Caco-2 (cell line): Measurements from ENCODE around the gene CCDC136. TPM values are rescaled to one million over a fixed set of nuclear protein-coding genes. Genes with fewer than 3 reads are reported as not detected.

Source experiments
- BruUV-seq: library from RNA; stranded (reverse); fragments of 400-500 nt; replicated peaks from 2 replicates; lab custom pipeline; 2021; lab: Mats Ljungman, UMichigan
- CTCF ChIA-PET: fragments of 300-600 bp; sonication (Branson Sonifier 250); formaldehyde crosslinking; loops from one replicate; lab custom pipeline; 2022; ENCODE audit warnings: antibody characterized with exemption; lab: Charles Lee
- POLR2A ChIA-PET: fragments of 300-600 bp; sonication (Branson Sonifier 250); formaldehyde crosslinking; loops from one replicate; lab custom pipeline; 2022; ENCODE audit warnings: antibody characterized with exemption; lab: Charles Lee
- DNase-seq, 2 experiments: peaks; one replicate each; pipeline versions ENCODE4 v3.0.0 to v3.0.0-alpha.2; 2020 to 2022
- H3K27me3 ChIP-seq: replicated peaks from 2 replicates; pipeline ENCODE4 v1.6.0; 2011; ENCODE audit warnings: low read length; ENCODE audit not compliant: control insufficient read depth, insufficient read depth
- H3K36me3 ChIP-seq: 2 replicates; pipeline ENCODE4 v1.5.1; 2011; ENCODE audit warnings: low read length; ENCODE audit not compliant: control insufficient read depth, insufficient read depth
- H3K4me1 ChIP-seq: fragments of 250-450 bp; sonication (Bioruptor Pico); 2 replicates; pipeline ENCODE4 v1.5.1; 2020; ENCODE audit warnings: mild to moderate bottlenecking
- H3K4me3 ChIP-seq: 2 replicates; pipeline ENCODE4 v1.5.1; 2011; ENCODE audit warnings: low read depth, mild to moderate bottlenecking, control low read depth, low read length
- H3K9me3 ChIP-seq: fragments of 250-450 bp; sonication (Bioruptor Pico); 2 replicates; pipeline ENCODE4 v1.5.1; 2020; ENCODE audit warnings: mild to moderate bottlenecking, moderate library complexity
- H3K27ac Mint-ChIP-seq: one replicate; pipeline ENCODE4 v1.8.0; 2022; ENCODE audit warnings: mixed read lengths; ENCODE audit not compliant: unreplicated experiment
- H3K27me3 Mint-ChIP-seq: one replicate; pipeline ENCODE4 v1.8.0; 2022; ENCODE audit warnings: mixed read lengths; ENCODE audit not compliant: insufficient read depth, unreplicated experiment
- H3K36me3 Mint-ChIP-seq: one replicate; pipeline ENCODE4 v1.8.0; 2022; ENCODE audit warnings: mild to moderate bottlenecking, mixed read lengths; ENCODE audit not compliant: insufficient read depth, unreplicated experiment
- H3K4me1 Mint-ChIP-seq: one replicate; pipeline ENCODE4 v1.8.0; 2022; ENCODE audit warnings: low read depth, mixed read lengths; ENCODE audit not compliant: unreplicated experiment
- H3K4me3 Mint-ChIP-seq: one replicate; pipeline ENCODE4 v1.8.0; 2022; ENCODE audit warnings: mild to moderate bottlenecking, moderate library complexity, mixed read lengths; ENCODE audit not compliant: unreplicated experiment
- H3K9me3 Mint-ChIP-seq: one replicate; pipeline ENCODE4 v1.8.0; 2022; ENCODE audit warnings: mixed read lengths; ENCODE audit not compliant: unreplicated experiment
- CTCF ChIP-seq, 2 experiments: fragments of 200-600 bp in 1 of 2; IDR thresholded peaks; 1 replicate in 1 of 2; 2 replicates in 1 of 2; pipeline versions ENCODE4 v1.5.1 to v1.8.0; 2011 to 2022; ENCODE audit warnings: antibody characterized with exemption in 1 of 2, control low read depth in 1 of 2, inconsistent platforms in 1 of 2, low read depth in 1 of 2, low read length in 1 of 2, mild to moderate bottlenecking in 1 of 2, moderate library complexity in 1 of 2; ENCODE audit not compliant: insufficient read depth in 1 of 2, severe bottlenecking in 1 of 2, unreplicated experiment in 1 of 2
- intact Hi-C: fragments of 100-400 bp; cut with micrococcal nuclease; formaldehyde crosslinking; loops from one replicate; pipeline ENCODE4 v1.10.0; 2022; ENCODE audit not compliant: unreplicated experiment
- total RNA-seq: library from RNA; stranded (reverse); gene quantifications from 2 replicates; pipeline ENCODE4 v1.2.3, GENCODE V29; 2022

CCDC136 gene
- total RNA-seq, 1 experiment from 2014 or later, result 10.2 TPM

GRCh38 chr7:128775744-128776474, 15.9 kb upstream of the CCDC136 start, which contains the start of gene OPN1SW:
OPN1SW (minus strand) TSS chr7:128775794; CDS start chr7:128775781, 13 bp downstream.
- peaks cover 70% of the 10 kb centered on the region for H3K36me3 Mint-ChIP-seq
- H3K4me1 Mint-ChIP-seq, result peaks cover 6% of the 10 kb centered on the region
- peaks cover 19% of the 10 kb centered on the region for H3K9me3 Mint-ChIP-seq
- intact Hi-C loops, result no loop called here
- ChIA-PET CTCF (no interaction called here), POLR2A (no interaction called here)
- no peak for DNase-seq
- Histone ChIP-seq H3K4me1 (no peaks in the 10 kb centered on the region), H3K36me3 (peaks cover 2% of the 10 kb centered on the region), H3K4me3 (no peak within 1 kb of the TSS), H3K27me3 (no peaks in the 10 kb centered on the region), H3K9me3 (peaks cover 8% of the 10 kb centered on the region; the same call in 1 of the 2 replicates)
- BruUV-seq, result no TSS peak
- H3K27me3 Mint-ChIP-seq, result no peaks in the 10 kb centered on the region
- no peak within 1 kb of the TSS for H3K4me3 Mint-ChIP-seq
- TF ChIP-seq CTCF (IDR thresholded peaks at IDR 0.05; ENCODE audit: insufficient read depth in 1 of 2, low read depth in 1 of 2, low read length in 1 of 2, severe bottlenecking in 1 of 2, unreplicated experiment in 1 of 2), result no peak
- no peak within 1 kb of the TSS for H3K27ac Mint-ChIP-seq

GRCh38 chr7:128777156-128778123, 14.3 kb upstream of the CCDC136 start:
- peaks cover 19% of the 10 kb centered on the region for H3K9me3 Mint-ChIP-seq
- TF ChIP-seq CTCF (IDR thresholded peaks at IDR 0.05; ENCODE audit: insufficient read depth in 1 of 2, low read depth in 1 of 2, low read length in 1 of 2, severe bottlenecking in 1 of 2, unreplicated experiment in 1 of 2), result no peak
- H3K27ac Mint-ChIP-seq, result no peak overlapping the region
- H3K27me3 ChIP-seq, result no peaks in the 10 kb centered on the region
- H3K36me3 ChIP-seq, result peaks cover 1% of the 10 kb centered on the region
- H3K4me1 ChIP-seq, result no peaks in the 10 kb centered on the region
- no peak overlapping the region for H3K4me3 Mint-ChIP-seq
- peaks cover 55% of the 10 kb centered on the region for H3K36me3 Mint-ChIP-seq
- intact Hi-C loops, result no loop called here
- ChIA-PET POLR2A (no interaction called here), CTCF (no interaction called here)
- TSS peak; percentile 4 for BruUV-seq
- H3K4me1 Mint-ChIP-seq, result peaks cover 6% of the 10 kb centered on the region
- no peaks in the 10 kb centered on the region for H3K27me3 Mint-ChIP-seq
- H3K4me3 ChIP-seq, result no peak overlapping the region
- peaks cover 8% of the 10 kb centered on the region; the same call in 1 of the 2 replicates for H3K9me3 ChIP-seq
- no peak for DNase-seq

GRCh38 chr7:128778946-128779345, 12.8 kb upstream of the CCDC136 start:
- H3K27me3 Mint-ChIP-seq, result no peaks in the 10 kb centered on the region
- ChIA-PET CTCF (no interaction called here), POLR2A (no interaction called here)
- no peak for TF ChIP-seq CTCF (IDR thresholded peaks at IDR 0.05; ENCODE audit: insufficient read depth in 1 of 2, low read depth in 1 of 2, low read length in 1 of 2, severe bottlenecking in 1 of 2, unreplicated experiment in 1 of 2)
- no peak overlapping the region for H3K27ac Mint-ChIP-seq
- H3K36me3 Mint-ChIP-seq, result peaks cover 39% of the 10 kb centered on the region
- H3K4me1 Mint-ChIP-seq, result peaks cover 6% of the 10 kb centered on the region
- no TSS peak for BruUV-seq
- no peak overlapping the region for H3K4me3 ChIP-seq
- H3K9me3 ChIP-seq, result peaks cover 8% of the 10 kb centered on the region; the same call in 1 of the 2 replicates
- H3K9me3 Mint-ChIP-seq, result peaks cover 19% of the 10 kb centered on the region
- no peak overlapping the region for H3K4me3 Mint-ChIP-seq
- DNase-seq, result no peak
- intact Hi-C loops, result no loop called here
- H3K4me1 ChIP-seq, result no peaks in the 10 kb centered on the region
- H3K36me3 ChIP-seq, result no peaks in the 10 kb centered on the region
- H3K27me3 ChIP-seq, result no peaks in the 10 kb centered on the region
